Glomerular visceral epithelial cell (primary cell): ENCODE measurements around the gene BTBD3.
A peak's percentile ranks its signal among the peaks of the same experiment; 100 is the strongest.

ENCODE experiments used
- DNase-seq: peaks from one replicate; pipeline ENCODE4 v3.0.0-alpha.2; 2016; ENCODE audit errors: extremely low spot score

The BTBD3 gene

DNA sequence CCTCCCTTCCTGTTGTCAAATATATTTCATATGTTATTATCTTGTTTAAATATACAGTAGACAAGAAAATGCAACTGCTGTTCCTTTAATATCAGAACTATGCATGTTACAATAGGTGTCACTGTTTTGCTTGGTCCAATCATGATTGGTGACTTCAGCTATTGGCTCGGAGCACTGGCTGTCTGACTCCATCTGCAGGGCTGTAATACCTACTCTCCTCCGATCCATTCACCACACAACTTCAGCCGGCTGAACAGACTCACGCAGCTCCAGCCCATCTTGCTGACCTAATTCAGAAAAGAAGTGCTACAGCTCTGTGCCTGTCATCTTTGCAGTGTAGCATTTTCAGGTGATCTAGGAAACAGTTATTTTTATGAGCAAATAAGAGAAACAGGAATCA is at the start of gene BTBD3:
Gene BTBD3, plus strand, starts transcription at position 231 of the 400 bp plus-strand sequence. CDS start 383 bp downstream, outside the sequence.
- DNase-seq, result peak; percentile 62

DNA sequence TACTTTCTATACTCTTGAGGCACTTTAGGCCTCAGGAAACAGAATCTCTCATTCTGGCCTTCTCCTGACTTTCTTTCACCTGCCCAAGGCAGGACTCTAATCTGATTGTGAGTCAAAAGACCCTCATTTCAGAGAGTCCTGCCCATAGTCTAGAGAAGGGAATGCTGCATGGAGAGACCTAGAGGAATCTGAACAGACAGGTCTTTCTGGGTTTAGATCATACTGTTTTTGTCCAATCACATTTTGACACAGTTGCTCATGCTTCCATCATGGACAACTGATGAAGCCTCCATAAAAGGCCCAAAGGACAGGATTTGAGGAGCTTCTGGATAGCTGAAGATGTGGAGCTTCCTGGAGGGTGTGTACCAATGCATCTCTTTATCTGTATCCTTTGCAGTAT is 48.1 kb upstream of the BTBD3 start:
- no peak for DNase-seq

GRCh38 chr20:11870411-11870810 is 47.3 kb upstream of the BTBD3 start:
- DNase-seq, result no peak

DNA sequence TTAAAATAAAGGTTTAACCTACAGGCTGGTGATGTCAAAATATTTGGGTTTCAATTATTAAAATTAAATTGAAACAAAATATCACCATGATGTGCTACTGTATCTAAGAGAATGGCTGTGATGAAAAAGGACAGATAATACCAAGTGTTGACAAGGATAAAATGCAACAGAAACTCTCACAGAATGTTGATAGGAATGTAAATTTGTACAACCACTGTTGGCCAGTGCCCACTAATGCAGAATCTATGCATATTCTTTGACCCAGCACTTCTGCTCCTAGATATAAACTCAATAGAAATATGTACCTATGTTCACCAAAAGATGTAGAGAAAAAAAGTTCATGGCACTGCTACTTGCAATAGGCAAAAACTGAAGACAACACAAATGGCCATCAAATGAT is 41.1 kb upstream of the BTBD3 start:
- no peak for DNase-seq

DNA sequence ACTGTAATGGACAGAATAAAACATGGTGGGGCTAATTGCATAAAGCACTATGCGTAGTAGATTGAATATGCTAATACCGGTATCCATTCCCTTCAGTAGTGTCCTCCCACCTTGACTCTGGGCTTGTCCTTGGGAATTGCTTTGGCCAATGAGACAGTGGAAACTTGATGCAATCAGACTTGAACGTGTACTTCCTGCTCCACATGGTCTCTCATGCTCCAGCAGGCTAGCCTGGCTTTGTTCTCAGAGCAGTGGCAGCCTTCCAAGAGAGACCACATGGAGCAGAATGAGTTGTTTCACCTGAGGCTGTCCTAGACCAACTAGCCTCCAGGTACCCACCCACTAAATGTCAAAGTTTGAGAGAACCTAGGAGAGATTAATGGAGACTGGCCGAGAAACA is 37.0 kb upstream of the BTBD3 start:
- DNase-seq, result no peak

- DNase-seq, result no peak
Observed at GRCh38 chr20:11881449-11881848, 36.2 kb upstream of the BTBD3 start.

DNA sequence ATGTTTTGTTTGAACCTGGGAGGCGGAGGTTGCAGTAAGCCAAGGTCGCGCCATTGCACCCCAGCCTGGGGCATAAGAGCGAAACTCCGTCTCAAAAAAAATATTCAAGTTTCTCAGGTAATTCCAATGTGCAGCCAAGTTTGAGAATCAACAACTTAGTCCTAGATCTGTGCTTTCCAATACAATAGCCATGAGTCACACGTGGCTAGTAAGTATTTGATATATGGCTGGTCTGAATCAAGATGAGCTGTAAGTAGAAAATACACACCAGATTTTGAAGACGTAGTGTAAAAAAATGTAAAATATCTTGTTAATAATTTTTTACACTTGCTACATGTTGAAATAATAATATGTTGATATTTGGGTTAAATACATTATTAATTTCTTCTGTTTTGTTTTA is 35.0 kb upstream of the BTBD3 start:
- no peak for DNase-seq

GRCh38 chr20:11888648-11889047 is 29.0 kb upstream of the BTBD3 start:
- DNase-seq, result no peak

DNA sequence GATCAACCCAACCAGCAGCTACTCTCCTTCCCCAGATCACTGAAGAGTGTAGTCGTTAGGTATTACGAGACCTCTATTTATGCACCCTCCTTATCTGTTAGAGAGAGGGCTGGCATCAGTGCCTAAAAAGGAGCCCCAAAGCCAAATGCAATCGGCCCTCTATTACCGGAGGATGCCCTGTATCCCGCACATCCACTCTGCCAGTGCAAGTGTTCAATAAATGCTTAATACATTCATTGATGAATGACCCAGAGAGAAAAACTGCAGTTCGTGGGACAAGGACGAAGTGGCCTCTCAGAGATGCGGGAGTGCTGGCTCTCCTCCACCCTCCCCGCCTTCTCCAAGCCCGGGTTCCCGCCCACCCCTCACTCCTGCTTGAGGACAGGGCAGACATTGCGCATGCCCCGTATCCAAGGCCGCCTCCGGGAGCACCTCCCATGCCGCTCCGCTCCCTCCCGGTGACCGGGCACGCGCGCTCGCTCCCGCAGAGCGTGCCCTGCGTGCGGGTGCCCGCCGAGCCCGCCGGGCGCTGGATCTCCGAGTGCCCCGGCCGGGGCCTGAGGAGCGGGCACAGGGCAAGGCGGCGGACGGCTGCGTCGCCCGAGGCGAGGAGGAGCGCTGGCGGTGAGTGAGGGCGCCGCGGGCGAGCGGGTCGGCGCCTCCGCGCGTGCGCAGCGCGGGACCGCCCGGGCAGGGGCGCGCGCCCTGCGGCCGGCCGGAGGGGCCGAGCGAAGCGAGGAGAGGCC is 27.2 kb upstream of the BTBD3 start:
- DNase-seq, result peak; percentile 97

- peak; percentile 77 for DNase-seq
Observed at GRCh38 chr20:11891077-11891775, 26.5 kb upstream of the BTBD3 start.

GRCh38 chr20:11891776-11892545 is 25.7 kb upstream of the BTBD3 start:
- DNase-seq, result peak; percentile 83

DNA sequence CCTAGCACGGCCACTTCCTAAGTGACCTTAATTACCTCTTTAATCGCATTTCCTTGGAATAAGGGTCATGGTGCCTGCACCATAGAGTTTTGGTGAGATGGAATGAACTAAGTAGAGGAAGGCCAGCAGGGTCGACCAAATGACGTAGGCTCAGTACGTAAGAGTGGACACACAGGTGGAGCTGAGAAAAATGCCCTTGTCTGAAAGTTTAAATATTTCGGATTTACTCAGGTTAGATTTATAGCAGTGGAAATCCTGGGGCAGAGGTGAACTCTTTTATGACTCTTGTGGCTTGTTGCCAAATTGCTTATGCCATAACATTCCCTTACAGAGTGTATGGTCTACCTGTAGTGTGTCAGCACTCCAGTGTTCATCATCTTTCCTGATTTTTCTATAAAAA is 23.6 kb upstream of the BTBD3 start:
- DNase-seq, result no peak

DNA sequence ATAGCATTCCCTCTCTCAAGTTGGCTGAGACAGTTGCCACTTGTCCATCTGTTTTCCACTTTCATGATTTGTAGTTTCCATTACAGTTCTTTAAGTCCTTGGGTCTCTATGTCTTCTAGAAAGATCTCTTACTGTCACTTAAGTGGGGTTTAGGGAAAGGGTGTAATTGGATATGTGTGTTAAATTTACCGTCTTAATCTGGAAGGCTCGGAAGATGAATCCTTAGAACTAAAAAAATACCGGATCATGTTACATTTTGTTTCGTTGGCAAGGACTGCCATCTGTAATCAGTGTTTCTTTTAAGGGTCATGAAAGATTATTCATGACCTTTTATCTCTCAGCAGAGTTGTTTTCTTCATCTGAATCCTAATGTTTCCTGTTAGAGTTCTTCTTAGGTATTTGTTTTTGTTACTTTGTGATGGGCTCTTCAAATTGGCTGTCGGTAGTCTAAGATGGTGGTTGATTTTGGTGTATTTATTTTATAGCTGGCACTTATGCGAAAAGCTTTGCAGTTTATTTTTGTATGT is 21.8 kb upstream of the BTBD3 start:
- no peak for DNase-seq

GRCh38 chr20:11901127-11901526 is 16.6 kb upstream of the BTBD3 start:
- peak; percentile 92 for DNase-seq

GRCh38 chr20:11902285-11902697 is 15.4 kb upstream of the BTBD3 start:
- peak; percentile 71 for DNase-seq

DNA sequence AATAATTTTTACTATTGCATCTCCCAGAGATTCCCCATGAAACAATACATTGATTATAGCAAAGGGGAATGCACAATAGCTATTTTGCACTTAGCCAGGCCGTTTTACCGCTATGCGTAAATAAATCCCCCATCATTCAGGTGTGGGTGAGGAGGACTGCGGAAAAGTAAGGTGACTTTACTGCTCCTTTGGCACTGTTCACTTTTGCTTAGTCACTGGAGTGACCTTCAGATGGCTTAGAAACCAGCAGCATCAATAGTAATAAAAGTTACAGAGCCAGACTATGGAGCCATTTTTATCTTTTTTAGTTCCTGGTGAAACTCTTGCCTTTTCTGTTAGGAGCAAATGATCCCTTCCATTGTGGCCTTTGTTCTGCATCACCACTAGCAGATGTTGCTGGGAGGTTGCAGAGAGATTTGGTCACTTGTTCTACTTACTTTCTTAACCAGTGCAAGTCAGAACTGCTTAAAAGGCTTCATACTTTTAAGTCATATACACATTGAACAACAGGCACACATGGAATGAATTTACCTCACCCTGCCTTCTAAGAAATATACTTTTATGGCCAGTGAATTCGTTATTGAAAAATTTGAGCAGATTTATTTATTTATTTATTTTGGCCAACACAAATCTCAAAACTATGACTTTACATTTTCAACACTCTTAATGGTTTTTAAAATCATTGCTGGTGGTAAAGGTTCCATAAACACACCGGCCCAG is 12.1 kb upstream of the BTBD3 start:
- DNase-seq, result no peak

DNA sequence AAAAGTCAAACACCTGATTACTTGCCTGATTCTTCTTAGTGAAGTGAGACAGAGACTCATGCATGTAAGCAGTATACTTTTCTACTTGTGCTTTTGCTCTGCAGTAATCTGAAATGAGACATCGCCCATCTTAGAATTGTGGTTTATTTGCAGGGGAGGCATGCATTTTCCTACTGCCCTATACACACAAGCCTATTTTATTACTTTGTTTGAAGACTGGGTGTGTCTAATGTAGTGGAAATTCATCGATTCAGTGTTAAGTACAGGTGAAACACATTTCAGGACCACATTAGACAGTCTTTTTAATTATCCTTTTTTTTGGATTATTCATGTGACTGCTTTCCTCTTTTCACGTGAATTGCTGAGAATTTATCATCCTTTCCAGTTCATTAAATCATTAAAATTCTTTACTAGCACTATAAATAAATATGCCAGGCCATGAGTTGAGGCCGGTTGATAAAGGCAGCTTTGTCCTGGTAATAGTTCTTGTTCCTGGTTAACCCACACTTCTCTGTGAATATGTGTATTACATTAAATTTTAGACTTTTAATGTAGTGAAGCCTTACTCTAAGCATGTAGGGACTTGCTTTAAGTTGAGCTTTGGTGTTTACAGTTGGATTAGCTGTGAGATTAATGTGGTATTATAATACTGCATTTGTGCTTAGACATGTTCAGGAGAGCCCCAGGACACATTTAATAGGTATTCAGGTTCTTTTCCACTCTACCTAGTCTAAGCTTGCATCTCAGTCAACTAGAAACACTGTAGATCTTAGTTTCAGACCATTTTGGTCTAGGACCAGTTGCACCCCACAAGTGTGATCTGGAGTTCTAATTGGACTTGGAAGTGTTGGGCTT is 10.8 kb upstream of the BTBD3 start:
- DNase-seq, result peak; percentile 7

DNA sequence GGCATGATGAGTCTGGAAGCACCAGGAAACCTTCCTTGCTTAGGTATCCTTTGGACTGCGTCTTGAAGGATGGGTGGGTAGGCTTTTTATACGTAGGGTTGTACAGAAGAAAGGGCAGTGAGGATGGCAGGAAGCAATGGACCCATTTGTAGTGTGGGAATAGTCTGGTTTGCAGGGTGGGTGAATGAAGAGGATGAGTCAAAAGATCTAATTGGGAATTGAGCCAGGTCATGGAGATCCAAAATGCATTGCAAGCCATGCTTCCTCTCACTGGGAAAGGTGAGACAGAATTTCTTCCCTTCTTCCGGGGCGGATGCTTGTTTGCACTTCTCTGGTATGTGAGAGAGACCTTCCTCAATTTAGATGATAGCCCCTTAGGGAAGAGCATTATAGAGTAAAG is 10.1 kb upstream of the BTBD3 start:
- peak; percentile 43 for DNase-seq

- DNase-seq, result no peak
Observed at GRCh38 chr20:11912013-11912658, 5.6 kb upstream of the BTBD3 start.
